ENCODE results near the gene CAPZB.

GRCh38 chr1:19307794-19308508 is 177.4 kb downstream of the CAPZB start:
- TF ChIP-seq CTCF (IDR thresholded peaks at IDR 0.05), result no peak
- no peak for TF ChIP-seq POLR2A (IDR thresholded peaks at IDR 0.05)
